Activated CD8-positive, alpha-beta T cell treated with anti-CD3 and anti-CD28 coated beads for 36 hours (primary cell): ENCODE measurements around the gene ZXDC. TPM values are rescaled to one million over a fixed set of nuclear protein-coding genes. Genes with fewer than 3 reads are reported as not detected.

Experiments
- ATAC-seq: fragments of 200-7000 bp; cut with Tn5 transposase; one replicate; pipeline ENCODE4 v1.10.0; 2021; ENCODE audit warnings: mild to moderate bottlenecking, moderate library complexity
- CTCF ChIA-PET: fragments of 350-600 bp; sonication (Branson Sonifier 250); formaldehyde crosslinking; loops from one replicate; lab custom pipeline; 2021; ENCODE audit warnings: antibody characterized with exemption; lab: Charles Lee
- POLR2A ChIA-PET: fragments of 350-600 bp; sonication (Branson Sonifier 250); formaldehyde crosslinking; loops from one replicate; lab custom pipeline; 2021; ENCODE audit warnings: antibody characterized with exemption; lab: Charles Lee
- DNase-seq: peaks from one replicate; pipeline ENCODE4 v3.0.0-alpha.2; 2020
- H3K27ac Mint-ChIP-seq: one replicate; pipeline ENCODE4 v1.8.0; 2021; ENCODE audit warnings: mild to moderate bottlenecking, mixed read lengths
- H3K27me3 Mint-ChIP-seq: one replicate; pipeline ENCODE4 v1.8.0; 2021; ENCODE audit warnings: mixed read lengths
- H3K36me3 Mint-ChIP-seq: one replicate; pipeline ENCODE4 v1.8.0; 2021; ENCODE audit warnings: low read depth, mixed read lengths
- H3K4me1 Mint-ChIP-seq: one replicate; pipeline ENCODE4 v1.8.0; 2021; ENCODE audit warnings: low read depth, mixed read lengths
- H3K4me3 Mint-ChIP-seq: one replicate; pipeline ENCODE4 v1.8.0; 2021; ENCODE audit warnings: mild to moderate bottlenecking, moderate library complexity, mixed read lengths
- H3K9me3 Mint-ChIP-seq: one replicate; pipeline ENCODE4 v1.8.0; 2021; ENCODE audit warnings: mixed read lengths
- intact Hi-C: fragments of 100-400 bp; cut with micrococcal nuclease; formaldehyde crosslinking; loops from one replicate; pipeline ENCODE4 v1.10.0; 2022
- total RNA-seq, 2 experiments: library from RNA; stranded (reverse); gene quantifications; one replicate each; pipeline ENCODE4 v1.2.3, GENCODE V29; 2021
- TF ChIP-seq, protein P1 (sequence below): fragments of 200-600 bp; IDR thresholded peaks from one replicate; pipeline ENCODE4 v1.8.0; 2022; ENCODE audit warnings: antibody characterized with exemption, mild to moderate bottlenecking

The ZXDC gene
- total RNA-seq, 2 experiments from 2014 or later: 27.8 to 29.8 TPM

DNA sequence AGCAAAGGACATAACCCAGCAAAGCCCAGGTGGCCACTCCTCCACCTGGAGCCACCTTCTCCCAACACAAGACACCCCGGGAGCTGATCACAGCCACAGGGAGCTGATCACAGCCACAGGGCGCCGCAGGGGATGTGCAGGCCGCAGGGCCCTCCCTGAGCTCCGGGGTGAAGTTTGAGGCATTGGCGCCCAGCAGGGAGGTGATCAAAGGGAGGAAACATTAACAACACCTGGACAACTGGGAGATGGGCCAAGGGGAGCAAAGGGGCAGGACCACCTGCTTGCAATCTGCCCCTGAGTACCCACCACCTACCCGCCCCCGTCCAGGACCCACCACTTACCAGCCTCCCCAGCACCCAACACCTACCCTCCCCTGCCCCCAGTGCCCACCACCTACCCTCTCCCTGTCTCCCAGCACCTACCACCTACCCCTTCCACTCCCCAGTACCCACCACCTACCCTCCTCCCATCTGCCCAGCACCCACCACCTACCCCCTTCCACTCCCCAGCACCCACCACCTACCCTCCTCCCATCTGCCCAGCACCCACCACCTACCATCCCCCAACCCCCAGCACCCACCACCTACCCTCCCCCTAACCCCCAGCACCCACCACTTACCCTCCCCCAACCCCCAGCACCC is 39.5 kb upstream of the ZXDC start:
- Mint-ChIP-seq H3K27me3 (no peaks in the 10 kb centered on the region), H3K4me3 (no peak overlapping the region), H3K4me1 (no peaks in the 10 kb centered on the region), H3K27ac (no peak overlapping the region), H3K36me3 (no peaks in the 10 kb centered on the region), H3K9me3 (no peaks in the 10 kb centered on the region)
- POLR2A ChIA-PET: no interaction called here
- TF ChIP-seq, protein P1, sequence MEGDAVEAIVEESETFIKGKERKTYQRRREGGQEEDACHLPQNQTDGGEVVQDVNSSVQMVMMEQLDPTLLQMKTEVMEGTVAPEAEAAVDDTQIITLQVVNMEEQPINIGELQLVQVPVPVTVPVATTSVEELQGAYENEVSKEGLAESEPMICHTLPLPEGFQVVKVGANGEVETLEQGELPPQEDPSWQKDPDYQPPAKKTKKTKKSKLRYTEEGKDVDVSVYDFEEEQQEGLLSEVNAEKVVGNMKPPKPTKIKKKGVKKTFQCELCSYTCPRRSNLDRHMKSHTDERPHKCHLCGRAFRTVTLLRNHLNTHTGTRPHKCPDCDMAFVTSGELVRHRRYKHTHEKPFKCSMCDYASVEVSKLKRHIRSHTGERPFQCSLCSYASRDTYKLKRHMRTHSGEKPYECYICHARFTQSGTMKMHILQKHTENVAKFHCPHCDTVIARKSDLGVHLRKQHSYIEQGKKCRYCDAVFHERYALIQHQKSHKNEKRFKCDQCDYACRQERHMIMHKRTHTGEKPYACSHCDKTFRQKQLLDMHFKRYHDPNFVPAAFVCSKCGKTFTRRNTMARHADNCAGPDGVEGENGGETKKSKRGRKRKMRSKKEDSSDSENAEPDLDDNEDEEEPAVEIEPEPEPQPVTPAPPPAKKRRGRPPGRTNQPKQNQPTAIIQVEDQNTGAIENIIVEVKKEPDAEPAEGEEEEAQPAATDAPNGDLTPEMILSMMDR: no peak
- intact Hi-C loops: no loop called here
- CTCF ChIA-PET: no interaction called here
- DNase-seq: no peak
- ATAC-seq: no peak

DNA sequence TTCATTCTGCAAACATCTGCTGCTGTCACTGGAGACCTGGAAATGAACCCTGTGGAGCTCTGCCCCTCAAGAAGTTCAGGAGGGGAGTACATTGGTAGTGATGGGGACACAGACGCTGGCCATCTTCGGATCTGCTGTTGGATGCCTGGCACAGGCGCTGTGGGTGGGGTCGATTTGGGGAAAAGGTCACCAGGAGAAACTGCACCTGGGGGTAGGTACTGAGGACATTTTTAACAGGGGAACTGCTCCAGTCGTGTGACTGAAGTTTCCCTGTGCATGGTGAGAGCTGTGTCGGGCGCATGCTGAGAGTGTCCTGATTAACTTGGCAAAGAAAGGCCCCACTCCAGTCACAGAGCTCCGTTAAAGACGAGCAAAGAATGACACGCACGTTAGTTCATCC is 38.5 kb upstream of the ZXDC start:
- POLR2A ChIA-PET: no interaction called here
- no peaks in the 10 kb centered on the region for H3K36me3 Mint-ChIP-seq
- TF ChIP-seq, protein P1: no peak
- ATAC-seq (no peak), DNase-seq (no peak)
- no peaks in the 10 kb centered on the region for H3K27me3 Mint-ChIP-seq
- no peaks in the 10 kb centered on the region for H3K9me3 Mint-ChIP-seq
- no peaks in the 10 kb centered on the region for H3K4me1 Mint-ChIP-seq
- CTCF ChIA-PET: interaction anchor here (0.9 kb wide), 1 partner anchor 9 kb away, joined by 3 read pairs; no protein-coding TSS in a partner anchor
- intact Hi-C loops: no loop called here
- H3K4me3 Mint-ChIP-seq: no peak overlapping the region
- H3K27ac Mint-ChIP-seq: no peak overlapping the region

DNA sequence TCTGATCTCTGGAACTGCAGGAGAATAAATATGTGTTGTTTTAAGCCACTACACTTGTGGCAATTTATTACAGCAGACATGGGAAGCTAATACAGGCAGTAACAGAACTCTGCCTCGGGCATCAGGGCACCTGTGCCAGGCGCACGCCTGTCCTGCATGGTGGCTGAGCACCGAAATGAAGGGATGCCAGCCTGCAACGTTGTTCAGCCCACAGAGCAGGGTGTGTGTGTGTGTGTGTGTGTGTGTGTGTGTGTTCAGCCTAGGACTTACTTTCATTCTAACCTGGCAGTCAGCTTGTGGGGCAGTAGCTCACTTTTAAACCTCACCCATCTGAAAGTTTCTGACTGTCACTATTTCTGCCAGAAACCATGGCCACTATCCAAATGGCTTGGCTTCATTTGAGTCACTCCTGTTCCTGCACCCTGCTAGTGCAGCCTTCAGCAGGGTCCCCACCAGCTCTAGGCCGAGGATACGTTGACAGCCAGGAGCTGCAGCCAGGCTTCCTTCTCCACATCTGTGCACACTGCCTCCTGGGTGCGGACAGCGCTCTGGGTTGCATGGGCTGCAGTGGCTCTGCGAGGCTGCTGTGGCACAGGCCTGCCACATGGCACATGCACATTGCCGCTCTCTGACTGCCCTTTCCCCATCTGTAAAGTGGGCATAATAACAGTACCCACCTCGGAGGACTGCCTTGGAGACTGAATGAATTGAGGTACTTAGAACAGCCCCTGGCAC is 37.4 kb upstream of the ZXDC start:
- Mint-ChIP-seq H3K9me3 (no peaks in the 10 kb centered on the region), H3K27me3 (no peaks in the 10 kb centered on the region), H3K36me3 (no peaks in the 10 kb centered on the region), H3K27ac (no peak overlapping the region), H3K4me1 (no peaks in the 10 kb centered on the region), H3K4me3 (no peak overlapping the region)
- CTCF ChIA-PET: interaction anchor here (0.9 to 1.2 kb wide), 2 partner anchors 10 to 1035 kb away, joined by 3 to 6 read pairs; no protein-coding TSS in a partner anchor
- TF ChIP-seq, protein P1: no peak
- DNase-seq: no peak
- ATAC-seq: no peak
- intact Hi-C loops: no loop called here
- POLR2A ChIA-PET: no interaction called here

DNA sequence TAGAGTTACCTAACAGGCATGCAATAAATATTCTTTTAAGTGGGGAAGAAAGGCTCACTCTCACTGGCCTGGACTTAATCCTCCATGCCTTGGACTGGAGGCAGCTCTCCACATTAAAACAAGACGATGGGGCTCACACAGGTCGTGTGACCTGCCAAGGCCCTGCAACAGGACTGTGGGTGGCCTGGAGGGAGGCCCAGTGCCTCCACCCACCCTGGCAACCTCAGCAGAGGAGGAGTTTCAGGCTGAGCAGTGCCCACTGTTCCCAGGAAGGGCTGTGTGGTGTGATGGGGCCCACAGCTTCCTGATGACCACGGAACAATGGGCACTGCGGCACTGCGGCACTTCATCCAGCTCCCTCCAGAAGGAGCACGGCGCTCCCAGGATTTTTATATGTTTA is 36.3 kb upstream of the ZXDC start:
- no peaks in the 10 kb centered on the region for H3K36me3 Mint-ChIP-seq
- no peaks in the 10 kb centered on the region for H3K27me3 Mint-ChIP-seq
- DNase-seq (no peak), ATAC-seq (no peak)
- H3K9me3 Mint-ChIP-seq: no peaks in the 10 kb centered on the region
- POLR2A ChIA-PET: no interaction called here
- H3K27ac Mint-ChIP-seq: no peak overlapping the region
- no peak overlapping the region for H3K4me3 Mint-ChIP-seq
- H3K4me1 Mint-ChIP-seq: no peaks in the 10 kb centered on the region
- intact Hi-C loops: no loop called here
- TF ChIP-seq, protein P1: no peak
- CTCF ChIA-PET: interaction anchor here (1.2 to 4.1 kb wide), 2 partner anchors 11 kb away, joined by 6 to 19 read pairs; partner anchors contain the start of gene CHST13

DNA sequence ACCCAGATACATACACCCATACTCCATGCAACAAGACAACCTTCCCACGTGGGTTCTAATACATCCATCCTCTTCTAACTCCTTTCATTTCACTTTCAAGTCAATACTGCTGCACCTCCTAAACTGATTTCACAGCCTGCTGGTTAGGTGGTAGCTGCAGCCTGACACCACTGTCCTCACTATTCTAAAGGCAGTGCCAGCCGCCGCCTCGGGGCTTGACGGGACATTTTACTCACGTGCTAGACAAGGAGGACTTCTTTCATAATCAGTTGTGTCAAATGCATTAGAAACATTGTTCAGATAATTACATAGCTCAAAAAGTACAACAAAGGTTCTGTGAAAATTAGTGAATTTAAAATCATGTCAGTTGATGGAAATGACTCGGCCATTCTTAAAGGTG is 35.6 kb upstream of the ZXDC start:
- Mint-ChIP-seq H3K4me3 (no peak overlapping the region), H3K36me3 (no peaks in the 10 kb centered on the region), H3K27ac (no peak overlapping the region), H3K4me1 (no peaks in the 10 kb centered on the region), H3K27me3 (no peaks in the 10 kb centered on the region), H3K9me3 (no peaks in the 10 kb centered on the region)
- TF ChIP-seq, protein P1: no peak
- ATAC-seq (no peak), DNase-seq (no peak)
- ChIA-PET CTCF (interaction anchor here (4.1 kb wide), 1 partner anchor 11 kb away, joined by 19 read pairs; the partner anchor contains the start of gene CHST13), POLR2A (no interaction called here)
- intact Hi-C loops: no loop called here
